DMS153 (cell line): Measurements from ENCODE around the gene L1CAM.

Experiments
- DNase-seq: peaks from one replicate; lab custom pipeline; 2025; lab: John Stamatoyannopoulos, UW

The L1CAM gene

DNA sequence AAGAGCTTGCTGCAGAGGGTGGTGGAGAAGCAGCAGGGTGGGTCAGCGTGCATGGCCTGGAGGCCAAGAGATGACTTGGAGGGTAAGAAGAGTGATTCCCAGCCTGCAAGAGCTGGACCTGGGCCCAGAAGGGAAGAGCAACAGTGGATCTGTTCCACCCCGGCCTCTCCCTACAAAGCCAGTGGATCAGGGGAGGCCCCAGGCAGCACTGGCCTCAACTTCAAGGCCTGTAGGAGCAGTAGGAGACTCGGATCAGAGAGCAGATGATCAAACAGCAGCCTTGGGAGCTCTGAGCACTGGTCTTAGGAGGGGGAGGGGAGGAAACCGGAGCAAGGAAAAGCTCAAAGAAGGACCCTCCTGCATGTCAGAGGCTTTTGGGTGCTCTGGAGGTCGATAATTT is 7.6 kb downstream of the L1CAM start:
- no peak for DNase-seq

DNA sequence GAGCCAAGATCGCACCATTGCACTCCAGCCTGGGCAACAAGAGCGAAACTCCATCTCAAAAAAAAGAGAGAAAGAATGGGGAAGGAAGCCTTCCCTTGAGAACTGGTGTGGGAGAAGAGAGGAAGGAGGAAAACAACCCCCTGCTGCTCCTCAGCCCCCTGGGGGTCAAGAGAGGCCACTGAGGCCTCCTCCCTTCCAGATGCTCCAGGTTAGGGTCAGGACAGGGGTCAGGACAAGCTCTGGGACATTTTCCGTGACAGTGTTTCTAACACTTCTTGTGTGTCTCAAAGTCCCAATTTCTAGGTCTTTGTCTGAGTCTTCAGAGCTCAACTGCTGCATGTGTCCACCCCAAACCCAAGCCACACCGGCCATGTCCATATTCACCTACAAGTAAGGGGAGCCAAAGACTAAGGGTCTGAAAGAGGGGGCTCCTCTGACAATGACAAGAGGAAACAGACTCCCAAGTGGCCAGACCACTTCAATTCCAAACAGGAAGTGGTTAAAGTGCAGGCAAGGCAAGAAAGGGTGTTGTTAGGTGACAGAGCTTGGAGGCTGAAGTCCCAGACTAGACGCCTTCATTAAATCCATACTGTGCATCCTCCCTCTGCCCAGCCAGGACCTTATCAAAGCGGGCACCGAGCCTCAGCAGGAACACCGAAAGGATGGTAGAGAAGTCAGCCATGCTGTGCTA is 8.3 kb downstream of the L1CAM start:
- DNase-seq: no peak

DNA sequence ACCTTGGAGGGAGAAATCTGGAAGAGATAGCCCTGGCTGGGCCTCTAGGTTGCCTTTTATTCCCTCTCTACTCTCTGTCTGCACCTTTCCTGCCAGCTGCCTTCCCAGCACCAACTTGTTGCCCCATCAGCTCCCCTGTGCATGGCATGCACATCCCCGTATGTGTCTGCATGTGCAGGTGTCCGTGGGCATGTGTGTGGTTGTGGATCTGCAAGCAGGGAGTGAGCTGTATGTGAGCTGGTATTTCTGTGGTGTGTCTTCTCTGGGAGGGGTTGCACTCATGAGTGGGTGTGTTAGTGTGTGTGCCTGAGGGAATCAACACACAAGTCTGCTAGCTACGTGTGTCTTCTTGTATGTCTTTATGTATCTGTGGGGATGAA is 9.9 kb downstream of the L1CAM start:
- DNase-seq: no peak

DNA sequence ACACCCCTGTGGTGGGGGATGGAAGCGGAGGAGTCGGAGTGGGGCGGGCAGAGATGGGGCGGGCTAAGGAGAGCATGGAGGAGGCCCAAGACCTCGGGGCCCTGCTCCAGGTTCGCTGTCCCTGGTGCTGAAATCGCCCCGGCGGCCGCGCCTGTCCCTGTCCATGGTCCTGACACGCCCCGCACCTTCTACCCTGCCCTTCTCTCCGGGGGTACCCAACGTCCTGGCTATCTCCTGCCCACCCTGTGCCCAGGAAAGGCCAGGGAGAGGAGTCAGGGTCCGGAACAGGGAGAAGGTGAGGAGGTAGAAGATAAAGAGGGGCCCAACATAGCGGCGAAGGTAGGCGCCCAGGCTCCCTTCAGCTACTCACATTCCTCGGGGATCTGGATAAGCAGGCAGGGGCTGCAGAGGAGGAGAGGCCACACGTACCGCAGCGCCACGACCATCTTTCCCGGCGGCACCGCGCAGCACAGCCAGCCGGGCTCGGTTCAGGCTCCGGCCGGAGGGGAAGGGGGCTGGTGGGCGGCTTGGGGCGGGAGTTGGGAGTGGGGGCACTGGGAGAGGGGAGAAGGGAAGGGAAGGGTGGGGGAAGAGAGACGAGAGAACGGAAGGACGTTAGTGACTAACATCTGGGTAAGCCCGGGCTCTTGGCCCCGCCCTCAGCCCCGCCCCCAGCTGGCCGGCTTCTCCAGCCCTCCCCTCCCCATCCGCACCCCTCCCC is 10.4 kb downstream of the L1CAM start:
- DNase-seq: no peak

- no peak for DNase-seq
Measured at GRCh38 chrX:153874366-153875125, 11.4 kb downstream of the L1CAM start.

- no peak for DNase-seq
Measured at GRCh38 chrX:153874085-153874365, 11.9 kb downstream of the L1CAM start.

GRCh38 chrX:153873282-153874084 is 12.5 kb downstream of the L1CAM start:
- no peak for DNase-seq

DNA sequence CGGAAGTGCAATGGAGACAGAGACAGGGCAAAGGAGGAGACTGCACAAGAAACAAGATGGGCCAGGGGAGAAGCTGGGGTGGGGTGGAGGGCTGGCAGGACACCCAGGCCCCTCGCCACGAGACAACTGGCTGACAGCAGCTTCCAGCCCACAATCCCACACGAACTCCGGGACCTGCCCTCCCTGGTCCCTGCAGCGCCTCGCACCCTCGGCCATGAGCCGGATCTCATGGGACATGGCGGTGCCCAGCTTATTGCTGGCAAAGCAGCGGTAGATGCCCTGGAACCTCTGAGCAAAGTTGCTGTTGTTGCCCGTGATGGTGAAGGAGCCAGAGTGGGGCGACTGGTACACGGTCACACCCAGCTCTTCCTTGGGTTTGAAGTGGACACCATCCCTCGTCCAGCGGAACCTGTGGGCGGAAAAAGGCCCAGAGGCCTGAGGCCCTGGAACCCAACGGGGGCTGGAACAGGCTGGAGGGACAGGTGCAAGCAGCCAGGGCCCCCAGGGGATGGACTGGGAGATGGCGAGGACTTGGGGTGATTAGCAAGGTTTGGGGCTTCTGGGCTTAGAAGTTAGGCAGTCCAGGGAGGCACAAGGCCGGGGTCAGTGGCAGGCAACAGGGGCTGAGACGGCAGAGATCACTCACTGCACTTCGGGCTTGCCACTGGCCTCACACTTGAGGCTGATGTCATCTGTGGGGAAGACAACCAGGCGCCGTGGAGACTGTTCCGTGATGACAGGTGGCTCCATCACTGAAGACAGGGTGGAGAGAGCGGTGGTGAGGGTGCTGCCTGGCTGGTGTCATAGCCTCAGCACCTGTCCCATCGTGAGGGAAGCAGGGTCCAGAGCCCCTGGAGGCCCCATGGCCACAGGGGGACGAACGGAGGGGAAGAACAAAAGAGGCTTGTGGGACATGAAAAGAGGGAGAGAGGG is 13.8 kb downstream of the L1CAM start:
- no peak for DNase-seq

DNA sequence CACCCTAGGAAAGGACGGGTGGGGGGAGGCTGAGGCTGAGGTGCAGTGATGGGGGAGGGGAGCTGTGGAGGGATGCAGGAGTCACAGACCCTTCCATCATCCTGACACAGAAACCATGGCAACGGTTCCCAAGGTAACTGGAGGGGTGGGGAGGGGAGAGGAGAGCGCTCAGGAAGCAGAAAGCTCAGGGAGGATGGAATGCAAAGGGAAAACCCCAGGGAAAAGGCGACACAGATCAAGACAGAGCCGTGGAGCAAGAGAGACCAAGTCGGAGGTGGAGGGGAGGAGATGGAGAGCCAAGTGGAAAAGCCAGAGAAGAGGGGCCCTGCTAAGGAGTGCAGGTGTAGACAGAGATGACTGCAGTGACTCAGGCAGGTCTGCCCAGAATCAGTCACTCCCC is 14.5 kb downstream of the L1CAM start:
- no peak for DNase-seq

DNA sequence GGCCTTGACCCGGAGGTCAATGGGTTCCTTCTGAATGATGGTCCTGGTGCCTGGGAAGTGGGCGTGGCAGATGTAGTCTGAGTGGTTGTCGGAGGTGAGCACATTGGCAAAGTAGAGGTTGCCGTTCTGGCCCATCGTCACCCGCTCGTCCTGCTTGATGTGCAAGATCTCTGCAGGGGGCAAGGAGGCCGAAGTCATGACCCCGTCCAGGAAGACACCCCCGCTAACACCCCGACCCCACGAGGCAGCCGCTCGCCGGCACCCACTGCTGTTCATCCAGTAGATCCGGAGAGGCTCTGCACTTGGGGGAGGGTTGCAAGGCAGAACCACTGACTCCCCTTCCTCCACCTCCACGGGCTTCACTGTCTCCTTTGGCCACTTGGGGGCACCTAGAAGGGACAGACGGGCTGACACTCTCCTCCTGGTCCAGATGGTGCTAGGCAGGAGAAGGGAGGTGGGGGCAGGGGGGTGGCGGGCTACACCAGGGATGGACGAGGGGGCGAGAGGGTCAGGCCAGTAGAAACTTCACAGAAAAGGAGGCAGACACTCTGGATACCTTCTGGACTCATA is 15.1 kb downstream of the L1CAM start:
- DNase-seq: no peak

DNA sequence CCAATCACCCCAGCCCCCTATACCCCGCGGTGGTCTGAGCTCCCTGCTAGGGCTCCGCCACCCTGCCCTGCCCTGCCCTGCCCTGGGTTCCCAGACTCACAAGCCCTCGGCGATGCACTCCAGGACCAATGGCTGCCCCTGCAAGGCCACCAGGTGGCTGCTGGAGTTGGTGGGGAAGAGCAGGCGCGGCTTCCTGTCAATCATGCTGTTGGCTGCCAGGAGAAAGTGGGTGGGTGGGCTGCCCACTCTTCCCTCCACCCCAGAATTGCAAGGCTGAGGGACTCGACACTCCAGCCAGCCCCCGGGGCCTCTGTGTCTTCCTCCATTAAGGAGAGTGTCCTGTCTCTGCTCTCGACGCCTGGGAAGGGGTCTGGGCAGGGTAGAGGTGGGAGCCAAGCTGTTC is 15.7 kb downstream of the L1CAM start:
- no peak for DNase-seq

DNA sequence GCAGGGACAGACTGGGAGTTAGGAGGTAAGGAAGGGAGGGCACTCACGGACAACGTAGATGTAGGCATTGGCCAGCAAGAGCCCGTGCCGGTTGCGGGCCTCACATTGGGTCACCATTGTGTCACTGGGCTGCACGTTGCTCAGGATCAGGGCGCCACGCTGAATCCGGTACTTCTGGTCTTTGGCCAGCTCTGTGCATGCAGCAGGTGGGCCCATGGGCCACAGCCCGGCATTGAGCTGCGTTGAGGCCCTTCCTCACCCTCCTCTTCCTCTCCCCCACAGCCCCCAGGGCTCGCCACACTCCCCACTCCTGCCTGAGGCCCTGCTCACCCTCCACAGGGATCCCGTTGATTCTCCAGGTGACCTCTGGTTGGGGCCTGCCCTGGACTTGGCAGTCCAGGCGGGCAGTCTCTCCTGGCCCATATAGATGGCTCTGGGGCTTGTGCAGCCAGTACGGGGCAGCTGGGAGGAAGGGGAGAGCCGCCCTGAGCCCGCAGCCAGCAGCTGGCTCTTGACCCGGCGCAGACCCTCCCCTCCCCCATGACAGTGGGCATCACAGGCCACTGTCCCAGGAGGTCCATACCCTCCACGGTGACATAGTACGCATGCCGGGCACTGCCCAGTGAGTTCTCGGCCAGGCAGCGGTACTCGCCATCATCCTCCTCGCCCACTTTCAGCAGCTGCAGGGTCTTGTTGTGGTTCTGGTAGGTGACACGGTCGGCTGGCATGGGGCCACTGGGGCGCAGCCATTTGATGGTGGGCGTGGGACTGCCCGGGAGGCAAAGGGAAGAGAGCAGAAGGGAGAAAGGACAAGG is 16.3 kb downstream of the L1CAM start:
- no peak for DNase-seq

GRCh38 chrX:153868576-153869472 is 17.1 kb downstream of the L1CAM start:
- no peak for DNase-seq

GRCh38 chrX:153867671-153868070 is 18.3 kb downstream of the L1CAM start:
- DNase-seq: no peak

GRCh38 chrX:153867139-153867538 is 18.8 kb downstream of the L1CAM start:
- no peak for DNase-seq

DNA sequence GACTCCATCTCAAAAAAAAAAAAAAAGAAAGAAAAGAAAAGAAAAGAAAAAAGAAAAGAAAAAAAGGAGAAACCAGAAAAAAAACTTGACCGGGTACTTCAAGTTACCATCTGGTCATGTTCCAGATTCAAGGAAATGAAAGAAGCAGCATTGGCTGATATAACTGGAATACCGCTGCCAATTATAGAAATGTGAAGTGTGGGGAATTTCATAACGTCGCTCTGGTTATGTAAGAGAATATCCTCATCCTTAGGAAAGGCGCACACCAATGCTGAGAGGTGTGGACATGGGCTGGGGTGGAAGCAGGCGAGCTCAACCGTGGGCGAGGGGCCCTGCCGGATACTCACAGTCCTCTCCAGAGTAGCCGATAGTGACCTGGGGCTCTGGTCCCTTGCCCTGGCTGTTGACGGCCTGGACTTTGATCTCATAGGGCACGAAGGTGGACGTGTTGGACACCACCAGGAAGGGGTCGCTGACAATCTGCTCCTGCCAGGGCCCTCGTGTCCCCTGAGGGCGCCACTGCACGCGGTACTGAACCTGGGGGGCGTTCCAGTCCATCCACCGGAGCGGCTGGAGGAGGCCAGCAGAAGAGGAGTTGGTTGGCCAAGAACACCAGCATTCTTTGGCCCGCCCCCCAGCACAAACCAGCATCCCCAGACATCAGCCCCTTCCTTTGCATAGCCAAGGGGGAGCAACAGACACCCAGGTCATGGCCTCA is 19.5 kb downstream of the L1CAM start:
- DNase-seq: no peak

DNA sequence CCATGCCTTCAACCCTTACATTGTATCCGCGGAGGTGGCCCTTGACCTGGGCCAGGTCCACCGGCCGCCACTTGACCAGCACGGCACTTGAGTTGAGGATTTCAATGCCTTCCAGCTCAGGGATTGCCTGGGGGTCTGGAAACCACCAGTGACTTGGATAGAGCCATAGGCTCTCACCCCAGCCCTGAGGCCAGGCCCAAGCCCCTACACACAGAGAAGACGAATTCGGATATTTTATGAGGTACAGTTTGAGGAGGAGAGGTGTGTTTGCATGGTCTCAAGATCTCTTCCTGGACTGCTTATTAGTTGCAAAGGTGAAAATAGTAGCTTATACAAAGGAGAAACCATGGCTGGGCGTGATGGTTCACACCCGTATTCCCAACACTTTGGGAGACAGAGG is 20.3 kb downstream of the L1CAM start:
- DNase-seq: no peak

DNA sequence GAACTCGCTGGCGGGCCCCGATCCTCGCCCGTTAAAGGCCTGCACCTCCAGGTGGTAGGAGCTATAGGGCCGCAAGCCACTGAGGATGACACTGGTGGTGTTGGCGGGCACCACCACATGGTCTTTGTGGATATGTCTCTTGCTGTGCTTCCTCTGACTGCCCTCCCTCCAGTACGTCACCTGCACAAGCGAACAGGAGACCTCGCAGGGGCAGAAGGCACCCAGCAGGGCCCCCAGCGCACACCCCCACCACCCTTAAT is 20.7 kb downstream of the L1CAM start:
- no peak for DNase-seq
